ENCODE measurements around the gene TMEM44. TPM values are rescaled to one million over a fixed set of nuclear protein-coding genes. Genes with fewer than 3 reads are reported as not detected.
A peak's percentile ranks its signal among the peaks of the same experiment; 100 is the strongest.
"Not testable (repeated sequence)": the region's sequence is repeated elsewhere in the genome, so short reads cannot be mapped to it uniquely, and the experiment has no call there.

The TMEM44 gene
- total RNA-seq, 1 experiment from 2014 or later = 19.0 TPM

GRCh38 chr3:194640829-194641228 lies 7.6 kb upstream of the TMEM44 start:
- peak; percentile 56 for DNase-seq (ENCODE audit: low read depth)

- no peak for DNase-seq (ENCODE audit: low read depth)
Measured at GRCh38 chr3:194638991-194639605, 5.9 kb upstream of the TMEM44 start.

- DNase-seq (ENCODE audit: low read depth) = no peak
Measured at GRCh38 chr3:194637541-194638400, 4.6 kb upstream of the TMEM44 start.

- no peak for DNase-seq (ENCODE audit: low read depth)
Measured at GRCh38 chr3:194637066-194637465, 3.8 kb upstream of the TMEM44 start.

GRCh38 chr3:194632809-194633348 lies 340 bp downstream of the TMEM44 start:
- DNase-seq (ENCODE audit: low read depth) = peak; percentile 65

GRCh38 chr3:194632226-194632808 lies 902 bp downstream of the TMEM44 start:
- no peak for DNase-seq (ENCODE audit: low read depth)

GRCh38 chr3:194631696-194632095 lies 1.5 kb downstream of the TMEM44 start:
- DNase-seq (ENCODE audit: low read depth) = peak; percentile 17

- DNase-seq (ENCODE audit: low read depth) = not testable (repeated sequence)
Measured at GRCh38 chr3:194630681-194631080, 2.5 kb downstream of the TMEM44 start.

- DNase-seq (ENCODE audit: low read depth) = no peak
Measured at GRCh38 chr3:194624956-194625355, 8.3 kb downstream of the TMEM44 start.

GRCh38 chr3:194623449-194624290 lies 9.5 kb downstream of the TMEM44 start:
- DNase-seq (ENCODE audit: low read depth) = no peak

GRCh38 chr3:194622621-194623340 lies 10.4 kb downstream of the TMEM44 start:
- no peak for DNase-seq (ENCODE audit: low read depth)

GRCh38 chr3:194621947-194622346 lies 11.3 kb downstream of the TMEM44 start:
- DNase-seq (ENCODE audit: low read depth) = no peak

GRCh38 chr3:194620196-194620595 lies 13.0 kb downstream of the TMEM44 start:
- DNase-seq (ENCODE audit: low read depth) = no peak

- DNase-seq (ENCODE audit: low read depth) = no peak
Measured at GRCh38 chr3:194619741-194620140, 13.5 kb downstream of the TMEM44 start.

- no peak for DNase-seq (ENCODE audit: low read depth)
Measured at GRCh38 chr3:194618858-194619608, 14.2 kb downstream of the TMEM44 start.

- DNase-seq (ENCODE audit: low read depth) = peak; percentile 53
Measured at GRCh38 chr3:194617827-194618226, 15.4 kb downstream of the TMEM44 start.

- DNase-seq (ENCODE audit: low read depth) = no peak
Measured at GRCh38 chr3:194617143-194617671, 16.0 kb downstream of the TMEM44 start.

- DNase-seq (ENCODE audit: low read depth) = no peak
Measured at GRCh38 chr3:194615226-194615625, 18.0 kb downstream of the TMEM44 start.

- DNase-seq (ENCODE audit: low read depth) = no peak
Measured at GRCh38 chr3:194612221-194612620, 21.0 kb downstream of the TMEM44 start.

- DNase-seq (ENCODE audit: low read depth) = no peak
Measured at GRCh38 chr3:194610689-194611088, 22.5 kb downstream of the TMEM44 start.
